Right lobe of liver (tissue), 6 donors: ENCODE results near the gene CIAO3. TPM values are rescaled to one million over a fixed set of nuclear protein-coding genes. Genes with fewer than 3 reads are reported as not detected.

Experiments
- ATAC-seq, 4 donors: fragments of 200-7000 bp; cut with Tn5 transposase; one replicate each; pipeline ENCODE4 v1.9.1; 2020; ENCODE audit warnings: mild to moderate bottlenecking in 4 of 4, moderate library complexity in 4 of 4
- DNase-seq, 3 donors: peaks; one replicate each; pipeline ENCODE4 v3.0.0-alpha.2; 2020
- H3K27ac ChIP-seq, 3 donors: fragments of 200-600 bp; one replicate each; pipeline ENCODE4 v1.8.0; 2022
- H3K27me3 ChIP-seq, 2 donors: fragments of 200-600 bp; one replicate each; pipeline ENCODE4 v1.8.0; 2022
- H3K36me3 ChIP-seq, 4 donors: fragments of 200-600 bp; sonication (generic) in 1 of 4; one replicate each; pipeline versions ENCODE4 v1.5.1 to v1.8.0; 2017 to 2022; ENCODE audit warnings: control low read depth in 1 of 4
- H3K4me1 ChIP-seq, 4 donors: fragments of 200-600 bp; sonication (generic) in 1 of 4; one replicate each; pipeline versions ENCODE4 v1.5.1 to v1.8.0; 2017 to 2022; ENCODE audit warnings: control low read depth in 1 of 4
- H3K4me3 ChIP-seq, 3 donors: fragments of 200-600 bp; one replicate each; pipeline ENCODE4 v1.8.0; 2022
- H3K9me3 ChIP-seq, 4 donors: fragments of 200-600 bp; sonication (generic) in 1 of 4; one replicate each; pipeline versions ENCODE4 v1.5.1 to v1.8.0; 2017 to 2022; ENCODE audit warnings: control low read depth in 1 of 4
- CTCF ChIP-seq, 4 donors: fragments of 200-600 bp in 3 of 4; fragments of 450-650 bp in 1 of 4; IDR thresholded peaks; one replicate each; pipeline versions ENCODE4 v1.5.1 to v1.8.0; 2016 to 2022; ENCODE audit warnings: antibody characterized with exemption in 4 of 4, mild to moderate bottlenecking in 2 of 4
- POLR2A ChIP-seq: fragments of 450-650 bp; IDR thresholded peaks from one replicate; pipeline ENCODE4 v1.6.1; 2017; ENCODE audit warnings: antibody characterized with exemption, mild to moderate bottlenecking
- WGBS: methylation state at CpG from one replicate; pipeline ENCODE4 v1.1.6; 2018; ENCODE audit warnings: low coverage, low lambda C conversion rate; ENCODE audit not compliant: insufficient coverage; ENCODE audit errors: missing lambda C conversion rate; 5-methylcytosine and 5-hydroxymethylcytosine counted together
- intact Hi-C, 2 donors: fragments of 100-400 bp; cut with DNase I; formaldehyde crosslinking; loops; one replicate each; pipeline versions ENCODE4 v1.11.2 to v1.14.1; 2022
- total RNA-seq, 6 experiments: library from RNA; depleted of rRNA in 2 of 6; stranded (reverse); fragments of >200 nt in 2 of 6; fragmentation: NEBNext Ultra II Directional in 3 of 6; extraction: Animal tissue kit (Norgen Biotek cat#: 25700) in 3 of 6; gene quantifications; one replicate each; pipeline versions ENCODE4 v1.1.0 to v1.2.4, GENCODE V29; 2016 to 2023
- donor health status: DM: no; HTN: yes; CAD: no.
- donor health status: DM: no; HTN: no; CAD: no.
- donor health status: DM: no; HTN: no; CAD: no.
- donor health status: DM: no; HTN: yes; CAD: no.
- donor health status: DM: no; HTN: yes; CAD: no.

Gene CIAO3
- total RNA-seq, 6 experiments from 2014 or later = 11.9 to 26.1 (median 17.3) TPM

- intact Hi-C loops = no loop called here
- Histone ChIP-seq H3K36me3 (peaks cover 0 to 24% (median 3%) of the 10 kb centered on the region in 4 donors), H3K27ac (peak overlapping the region in 1 of 3 donors; percentile 15), H3K4me1 (peaks cover 0 to 12% (median 5%) of the 10 kb centered on the region in 4 donors), H3K9me3 (no peaks in the 10 kb centered on the region), H3K27me3 (no peaks in the 10 kb centered on the region), H3K4me3 (peak overlapping the region; percentile 97 to 100 (median 98))
- ATAC-seq (peak in 1 of 4 donors; percentile 12), DNase-seq (peak in 1 of 3 donors; percentile 54)
- TF ChIP-seq POLR2A (no peak), CTCF (IDR thresholded peaks at IDR 0.05) (no peak)
- 34% methylated on average over 10 of the region's 38 CpGs for WGBS
Observed at GRCh38 chr16:739560-740458, 988 bp downstream of the CIAO3 start.

- Histone ChIP-seq H3K4me3 (no peak overlapping the region), H3K36me3 (peaks cover 0 to 32% (median 3%) of the 10 kb centered on the region in 4 donors), H3K27me3 (no peaks in the 10 kb centered on the region), H3K4me1 (peaks cover 0 to 12% (median 5%) of the 10 kb centered on the region in 4 donors), H3K9me3 (no peaks in the 10 kb centered on the region), H3K27ac (no peak overlapping the region)
- no peak for DNase-seq
- no peak for ATAC-seq
- intact Hi-C loops = no loop called here
- WGBS = 96% methylated on average over 14 of the region's 29 CpGs
- TF ChIP-seq POLR2A (no peak), CTCF (IDR thresholded peaks at IDR 0.05) (no peak)
Observed at GRCh38 chr16:736936-737481, 3.8 kb downstream of the CIAO3 start.

GRCh38 chr16:735982-736453 is 4.8 kb downstream of the CIAO3 start:
- no peak overlapping the region for H3K4me3 ChIP-seq
- H3K27ac ChIP-seq = no peak overlapping the region
- WGBS = 77% methylated on average over 10 of the region's 13 CpGs
- DNase-seq (no peak), ATAC-seq (no peak)
- H3K4me1 ChIP-seq = peaks cover 0 to 12% (median 5%) of the 10 kb centered on the region in 4 donors
- no peaks in the 10 kb centered on the region for H3K27me3 ChIP-seq
- no peak for TF ChIP-seq CTCF (IDR thresholded peaks at IDR 0.05)
- TF ChIP-seq POLR2A = no peak
- no peaks in the 10 kb centered on the region for H3K9me3 ChIP-seq
- intact Hi-C loops = no loop called here
- peaks cover 0 to 34% (median 3%) of the 10 kb centered on the region in 4 donors for H3K36me3 ChIP-seq

GRCh38 chr16:734981-735881 is 5.6 kb downstream of the CIAO3 start:
- H3K4me1 ChIP-seq = peaks cover 0 to 10% (median 4%) of the 10 kb centered on the region in 4 donors
- no peak overlapping the region for H3K4me3 ChIP-seq
- WGBS = 78% methylated on average over 7 of the region's 25 CpGs
- TF ChIP-seq POLR2A (no peak), CTCF (IDR thresholded peaks at IDR 0.05) (no peak)
- H3K27ac ChIP-seq = no peak overlapping the region
- intact Hi-C loops = no loop called here
- peaks cover 0 to 34% (median 3%) of the 10 kb centered on the region in 4 donors for H3K36me3 ChIP-seq
- no peaks in the 10 kb centered on the region for H3K9me3 ChIP-seq
- H3K27me3 ChIP-seq = no peaks in the 10 kb centered on the region
- DNase-seq (peak in 1 of 3 donors; percentile 51), ATAC-seq (no peak)
